A549 (cell line): Measurements from ENCODE around the gene KCNH6. TPM values are rescaled to one million over a fixed set of nuclear protein-coding genes. Genes with fewer than 3 reads are reported as not detected.

Experiments
- ATAC-seq, 2 experiments: fragments of 200-7000 bp in 1 of 2; fragments of >200 bp in 1 of 2; cut with Nextera tagmentation in 1 of 2; cut with Tn5 transposase in 1 of 2; 3 replicates each; pipeline versions ENCODE4 v1.8.0 to v1.9.1; 2018 to 2020; ENCODE audit warnings: mild to moderate bottlenecking in 1 of 2, moderate library complexity in 1 of 2
- CTCF ChIA-PET: fragments of 300-600 bp; sonication (Branson Sonifier 250); formaldehyde crosslinking; extraction: SDS; loops from one replicate; lab custom pipeline; 2021; ENCODE audit warnings: antibody characterized with exemption, inconsistent platforms; lab: Yijun Ruan, JAX
- POLR2A ChIA-PET: fragments of 350-600 bp; formaldehyde crosslinking; extraction: SDS; loops from one replicate; lab custom pipeline; 2021; ENCODE audit warnings: antibody characterized with exemption, inconsistent platforms; lab: Yijun Ruan, JAX
- DNase-seq, 2 experiments: peaks; one replicate each; pipeline versions ENCODE4 v3.0.0 to v3.0.0-alpha.2; 2011 to 2016; ENCODE audit warnings: low read depth in 1 of 2, low spot score in 1 of 2
- FAIRE-seq: peaks from 2 replicates; lab custom pipeline; 2011; peaks lifted over from hg19 to GRCh38; lab: Jason Lieb, UNC
- H3K27ac ChIP-seq, 2 experiments: fragments of >200 bp; sonication (Bioruptor Twin); formaldehyde crosslinking; 3 replicates each; pipeline ENCODE4 v1.5.1; 2016 to 2017
- H3K4me1 ChIP-seq: fragments of >200 bp; sonication (Bioruptor Twin); formaldehyde crosslinking; 3 replicates; pipeline ENCODE4 v1.6.1; 2016
- H3K4me2 ChIP-seq: fragments of >200 bp; sonication (Bioruptor Twin); formaldehyde crosslinking; 3 replicates; pipeline ENCODE4 v1.6.1; 2016
- H3K4me3 ChIP-seq: fragments of >200 bp; sonication (Bioruptor Twin); formaldehyde crosslinking; 3 replicates; pipeline ENCODE4 v1.5.1; 2016
- H3K9me3 ChIP-seq: fragments of >200 bp; sonication (Bioruptor Twin); formaldehyde crosslinking; 3 replicates; pipeline ENCODE4 v1.6.1; 2016
- BCL3 ChIP-seq: fragments of >200 bp; sonication (Bioruptor Twin); formaldehyde crosslinking; IDR thresholded peaks from 3 replicates; pipeline ENCODE4 v1.6.1; 2016
- BHLHE40 ChIP-seq: IDR thresholded peaks from 2 replicates; pipeline ENCODE4 v1.6.1; 2012; ENCODE audit warnings: low read depth, low read length, inconsistent platforms
- CEBPB ChIP-seq, 2 experiments: fragments of >200 bp in 1 of 2; sonication (Bioruptor Twin) in 1 of 2; formaldehyde crosslinking in 1 of 2; IDR thresholded peaks; 2 replicates each; pipeline ENCODE4 v1.6.1; 2012 to 2016
- FOSL2 ChIP-seq, 2 experiments: fragments of 450-650 bp in 1 of 2; fragments of >200 bp in 1 of 2; sonication (Bioruptor Twin) in 1 of 2; formaldehyde crosslinking; IDR thresholded peaks; 2 replicates each; pipeline versions ENCODE4 v1.5.0 to v1.6.1; 2016 to 2020; ENCODE audit warnings: mild to moderate bottlenecking in 1 of 2, moderate library complexity in 1 of 2
- HDAC2 ChIP-seq: fragments of 200-600 bp; sonication (generic); IDR thresholded peaks from 2 replicates; pipeline ENCODE4 v1.6.1; 2016
- MAX ChIP-seq: IDR thresholded peaks from 2 replicates; pipeline ENCODE4 v1.6.1; 2012
- MAZ ChIP-seq: fragments of 150-350 bp; IDR thresholded peaks from 2 replicates; pipeline ENCODE4 v1.6.1; 2014; ENCODE audit warnings: antibody characterized with exemption, low read depth, low read length, borderline replicate concordance
- MYC ChIP-seq: IDR thresholded peaks from 2 replicates; pipeline ENCODE4 v1.6.1; 2012; ENCODE audit warnings: mild to moderate bottlenecking, inconsistent platforms, low read length, improper control_type of control experiment, borderline replicate concordance
- NPAS2 ChIP-seq: fragments of 250-450 bp; sonication (Bioruptor Pico); IDR thresholded peaks from 2 replicates; pipeline ENCODE4 v1.8.0; 2022; ENCODE audit warnings: mild to moderate bottlenecking, moderate library complexity, borderline replicate concordance
- POLR2A ChIP-seq: IDR thresholded peaks from 2 replicates; pipeline ENCODE4 v1.6.1; 2012; ENCODE audit warnings: mild to moderate bottlenecking, low read length
- POLR2AphosphoS2 ChIP-seq: conservative IDR thresholded peaks from 2 replicates; pipeline ENCODE4 v1.6.1; 2012; ENCODE audit warnings: low read length, improper control_type of control experiment, inconsistent platforms
- RAD21 ChIP-seq, 2 experiments: fragments of >200 bp in 1 of 2; sonication (Bioruptor Twin) in 1 of 2; formaldehyde crosslinking in 1 of 2; IDR thresholded peaks in 1 of 2; conservative IDR thresholded peaks in 1 of 2; 2 replicates in 1 of 2; 3 replicates in 1 of 2; pipeline ENCODE4 v1.6.1; 2012 to 2018; ENCODE audit warnings: inconsistent platforms in 1 of 2
- RNF2 ChIP-seq: fragments of 200-600 bp; sonication (generic); IDR thresholded peaks from 2 replicates; pipeline ENCODE4 v1.6.1; 2016; ENCODE audit warnings: low read depth, mild to moderate bottlenecking, antibody characterized with exemption, moderate library complexity, borderline replicate concordance
- TFCP2L1 ChIP-seq: fragments of 250-450 bp; sonication (Bioruptor Pico); IDR thresholded peaks from 2 replicates; pipeline ENCODE4 v1.5.0; 2021; ENCODE audit warnings: mild to moderate bottlenecking
- TP53 ChIP-seq: fragments of 250-450 bp; sonication (Bioruptor Pico); IDR thresholded peaks from 2 replicates; pipeline ENCODE4 v1.5.0; 2021; ENCODE audit warnings: mild to moderate bottlenecking, moderate library complexity
- ZC3H11A ChIP-seq: fragments of 450-650 bp; IDR thresholded peaks from 2 replicates; pipeline ENCODE4 v1.6.1; 2014; ENCODE audit warnings: antibody characterized with exemption, mild to moderate bottlenecking
- ZFP36 ChIP-seq: fragments of 450-650 bp; IDR thresholded peaks from 2 replicates; pipeline ENCODE4 v1.6.1; 2014; ENCODE audit warnings: borderline replicate concordance; ENCODE audit not compliant: partially characterized antibody
- WGBS: methylation state at CpG from one replicate; pipeline ENCODE4 v1.1.6; 2017; ENCODE audit errors: missing lambda C conversion rate; 5-methylcytosine and 5-hydroxymethylcytosine counted together
- polyA plus RNA-seq, 4 experiments: library from polyadenylated mRNA; depleted of rRNA in 3 of 4; stranded (reverse); fragments of >200 nt; fragmentation: RNase III in 1 of 4; extraction: RNeasy Plus Mini Kit Qiagen cat#74134 plus additional on column Dnase treatment in 1 of 4; gene quantifications; 2 replicates in 3 of 4; 3 replicates in 1 of 4; pipeline ENCODE4 v1.2.3, GENCODE V29; 2011 to 2017
- TF ChIP-seq, protein P1 (sequence below): fragments of >200 bp; sonication (Bioruptor Twin); formaldehyde crosslinking; IDR thresholded peaks from 3 replicates; pipeline ENCODE4 v1.5.1; 2016
- TF ChIP-seq, protein P2 (sequence below): fragments of 450-650 bp; IDR thresholded peaks from 2 replicates; pipeline ENCODE4 v1.6.1; 2014; ENCODE audit warnings: antibody characterized with exemption
- TF ChIP-seq, protein P3 (sequence below): fragments of 250-450 bp; sonication (Bioruptor Pico); IDR thresholded peaks from 2 replicates; pipeline ENCODE4 v1.5.0; 2020; ENCODE audit warnings: low read depth, mild to moderate bottlenecking, moderate library complexity
- TF ChIP-seq, protein P4 (sequence below): fragments of 250-450 bp; sonication (Bioruptor Pico); IDR thresholded peaks from 2 replicates; pipeline ENCODE4 v1.5.0; 2021; ENCODE audit warnings: mild to moderate bottlenecking, moderate library complexity, borderline replicate concordance

Gene KCNH6
- polyA plus RNA-seq, 2 of the 4 experiments (the other 2 are of a cell fraction), result not detected

DNA sequence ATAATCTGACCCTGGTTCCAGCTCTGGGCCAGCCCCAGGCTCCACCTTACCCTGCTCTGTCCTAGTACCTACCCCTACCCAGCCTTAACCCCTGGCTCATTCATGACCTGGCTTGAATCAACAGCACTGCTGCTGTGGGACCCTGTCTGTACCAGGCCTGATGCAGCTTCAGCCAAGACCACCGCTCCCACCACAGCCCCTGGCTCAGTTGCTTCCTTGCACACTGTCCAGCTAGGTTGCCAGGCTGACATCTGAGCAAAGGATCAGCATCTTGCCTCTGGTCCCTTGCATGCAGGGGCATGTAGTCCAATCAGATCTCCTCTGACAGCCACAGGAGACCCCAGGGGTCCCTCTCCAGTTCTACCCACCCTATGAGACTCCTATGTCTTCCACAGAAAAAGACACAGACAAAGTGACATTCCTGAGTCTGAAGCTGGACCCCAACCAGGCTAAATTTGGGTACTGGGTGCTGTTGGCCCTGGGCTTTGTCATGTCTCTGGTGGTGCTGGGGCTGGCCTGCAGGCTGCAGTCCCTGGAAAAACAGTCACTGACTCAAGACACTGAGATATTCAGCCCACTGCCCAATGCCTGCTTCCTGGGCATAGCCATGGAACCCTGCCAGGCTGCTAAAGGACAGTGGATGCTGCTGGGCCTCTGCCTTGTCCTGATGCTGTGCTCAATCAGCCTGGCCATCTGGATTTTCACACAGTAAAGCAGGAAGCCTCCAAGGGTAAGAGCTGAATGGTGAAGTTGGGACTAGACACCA, 3.9 kb upstream of the KCNH6 start:
- Histone ChIP-seq H3K4me1 (peaks cover 11% of the 10 kb centered on the region), H3K9me3 (no peaks in the 10 kb centered on the region), H3K27ac (no peak overlapping the region), H3K4me3 (no peak overlapping the region), H3K4me2 (no peak overlapping the region)
- DNase-seq (no peak), FAIRE-seq (no peak), ATAC-seq (no peak)
- WGBS, result 8% methylated on average over 1 of the region's 1 CpG
- TF ChIP-seq POLR2A, result 0 out of 2 replicates have a peak, but pooled peaks have one; percentile 8
- TF ChIP-seq, protein P1, sequence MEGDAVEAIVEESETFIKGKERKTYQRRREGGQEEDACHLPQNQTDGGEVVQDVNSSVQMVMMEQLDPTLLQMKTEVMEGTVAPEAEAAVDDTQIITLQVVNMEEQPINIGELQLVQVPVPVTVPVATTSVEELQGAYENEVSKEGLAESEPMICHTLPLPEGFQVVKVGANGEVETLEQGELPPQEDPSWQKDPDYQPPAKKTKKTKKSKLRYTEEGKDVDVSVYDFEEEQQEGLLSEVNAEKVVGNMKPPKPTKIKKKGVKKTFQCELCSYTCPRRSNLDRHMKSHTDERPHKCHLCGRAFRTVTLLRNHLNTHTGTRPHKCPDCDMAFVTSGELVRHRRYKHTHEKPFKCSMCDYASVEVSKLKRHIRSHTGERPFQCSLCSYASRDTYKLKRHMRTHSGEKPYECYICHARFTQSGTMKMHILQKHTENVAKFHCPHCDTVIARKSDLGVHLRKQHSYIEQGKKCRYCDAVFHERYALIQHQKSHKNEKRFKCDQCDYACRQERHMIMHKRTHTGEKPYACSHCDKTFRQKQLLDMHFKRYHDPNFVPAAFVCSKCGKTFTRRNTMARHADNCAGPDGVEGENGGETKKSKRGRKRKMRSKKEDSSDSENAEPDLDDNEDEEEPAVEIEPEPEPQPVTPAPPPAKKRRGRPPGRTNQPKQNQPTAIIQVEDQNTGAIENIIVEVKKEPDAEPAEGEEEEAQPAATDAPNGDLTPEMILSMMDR, result no peak
- ChIA-PET CTCF (interaction anchor here (0.5 to 2.5 kb wide), 6 partner anchors 11 to 107 kb away, joined by 3 to 9 read pairs (median 4); no protein-coding TSS in a partner anchor), POLR2A (no interaction called here)

GRCh38 chr17:63519972-63520882, 2.9 kb upstream of the KCNH6 start:
- TF ChIP-seq, protein P2, sequence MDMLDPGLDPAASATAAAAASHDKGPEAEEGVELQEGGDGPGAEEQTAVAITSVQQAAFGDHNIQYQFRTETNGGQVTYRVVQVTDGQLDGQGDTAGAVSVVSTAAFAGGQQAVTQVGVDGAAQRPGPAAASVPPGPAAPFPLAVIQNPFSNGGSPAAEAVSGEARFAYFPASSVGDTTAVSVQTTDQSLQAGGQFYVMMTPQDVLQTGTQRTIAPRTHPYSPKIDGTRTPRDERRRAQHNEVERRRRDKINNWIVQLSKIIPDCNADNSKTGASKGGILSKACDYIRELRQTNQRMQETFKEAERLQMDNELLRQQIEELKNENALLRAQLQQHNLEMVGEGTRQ, result no peak
- TF ChIP-seq, protein P3, sequence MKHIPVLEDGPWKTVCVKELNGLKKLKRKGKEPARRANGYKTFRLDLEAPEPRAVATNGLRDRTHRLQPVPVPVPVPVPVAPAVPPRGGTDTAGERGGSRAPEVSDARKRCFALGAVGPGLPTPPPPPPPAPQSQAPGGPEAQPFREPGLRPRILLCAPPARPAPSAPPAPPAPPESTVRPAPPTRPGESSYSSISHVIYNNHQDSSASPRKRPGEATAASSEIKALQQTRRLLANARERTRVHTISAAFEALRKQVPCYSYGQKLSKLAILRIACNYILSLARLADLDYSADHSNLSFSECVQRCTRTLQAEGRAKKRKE (CRISPR knock-in tag), result no peak
- no peak for TF ChIP-seq MYC
- TF ChIP-seq FOSL2 (IDR thresholded peaks at IDR 0.05), result no peak
- TF ChIP-seq FOSL2 (CRISPR knock-in tag; IDR thresholded peaks at IDR 0.05), result no peak
- TF ChIP-seq, protein P4, sequence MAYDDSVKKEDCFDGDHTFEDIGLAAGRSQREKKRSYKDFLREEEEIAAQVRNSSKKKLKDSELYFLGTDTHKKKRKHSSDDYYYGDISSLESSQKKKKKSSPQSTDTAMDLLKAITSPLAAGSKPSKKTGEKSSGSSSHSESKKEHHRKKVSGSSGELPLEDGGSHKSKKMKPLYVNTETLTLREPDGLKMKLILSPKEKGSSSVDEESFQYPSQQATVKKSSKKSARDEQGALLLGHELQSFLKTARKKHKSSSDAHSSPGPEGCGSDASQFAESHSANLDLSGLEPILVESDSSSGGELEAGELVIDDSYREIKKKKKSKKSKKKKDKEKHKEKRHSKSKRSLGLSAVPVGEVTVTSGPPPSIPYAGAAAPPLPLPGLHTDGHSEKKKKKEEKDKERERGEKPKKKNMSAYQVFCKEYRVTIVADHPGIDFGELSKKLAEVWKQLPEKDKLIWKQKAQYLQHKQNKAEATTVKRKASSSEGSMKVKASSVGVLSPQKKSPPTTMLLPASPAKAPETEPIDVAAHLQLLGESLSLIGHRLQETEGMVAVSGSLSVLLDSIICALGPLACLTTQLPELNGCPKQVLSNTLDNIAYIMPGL (CRISPR knock-in tag), result no peak
- no peak for TF ChIP-seq ZFP36
- TF ChIP-seq RAD21 (conservative IDR thresholded peaks at IDR 0.05 in 1 of 2, IDR thresholded peaks at IDR 0.05 in 1 of 2), result no peak
- TF ChIP-seq, all 56 proteins: peak for 0
- peaks cover 11% of the 10 kb centered on the region for H3K4me1 ChIP-seq
- ATAC-seq (peak in 1 of 2 experiments; percentile 17; a peak in 3 of 6 replicates), FAIRE-seq (no peak), DNase-seq (peak; percentile 40 to 54)
- no peak overlapping the region for H3K4me3 ChIP-seq
- CTCF ChIA-PET, result interaction anchor here (0.5 to 2.5 kb wide), 6 partner anchors 8 to 114 kb away, joined by 3 to 9 read pairs (median 3); no protein-coding TSS in a partner anchor
- H3K27ac ChIP-seq, result no peak overlapping the region; a peak in 1 of 6 replicates
- H3K9me3 ChIP-seq, result no peaks in the 10 kb centered on the region
- H3K4me2 ChIP-seq, result peak overlapping the region; percentile 52
- POLR2A ChIA-PET, result interaction anchor here (0.6 kb wide), 1 partner anchor 43 kb away, joined by 3 read pairs; no protein-coding TSS in a partner anchor
- WGBS, result 16% methylated on average over 5 of the region's 5 CpGs

DNA sequence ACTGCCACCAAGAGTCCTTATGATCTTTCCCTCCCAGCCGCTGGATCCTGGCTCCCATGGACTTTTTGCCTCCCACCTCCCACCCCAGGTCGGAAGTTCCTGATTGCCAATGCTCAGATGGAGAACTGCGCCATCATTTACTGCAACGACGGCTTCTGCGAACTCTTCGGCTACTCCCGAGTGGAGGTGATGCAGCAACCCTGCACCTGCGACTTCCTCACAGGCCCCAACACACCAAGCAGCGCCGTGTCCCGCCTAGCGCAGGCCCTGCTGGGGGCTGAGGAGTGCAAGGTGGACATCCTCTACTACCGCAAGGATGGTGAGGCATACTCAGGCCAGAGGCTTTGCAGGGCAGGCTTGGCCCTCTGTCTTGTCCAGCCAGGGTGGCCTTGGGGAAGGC, 893 bp downstream of the KCNH6 start:
- no peaks in the 10 kb centered on the region for H3K9me3 ChIP-seq
- DNase-seq, result no peak
- H3K4me1 ChIP-seq, result peaks cover 11% of the 10 kb centered on the region
- no peak for ATAC-seq
- ChIA-PET CTCF (interaction anchor here (0.6 to 3.4 kb wide), 4 partner anchors 10 to 1846 kb away, joined by 3 to 17 read pairs (median 6); no protein-coding TSS in a partner anchor), POLR2A (interaction anchor here (0.5 kb wide), 1 partner anchor 26 kb away, joined by 4 read pairs; no protein-coding TSS in a partner anchor)
- no peak overlapping the region for H3K4me3 ChIP-seq
- no peak overlapping the region for H3K4me2 ChIP-seq
- no peak overlapping the region for H3K27ac ChIP-seq
- WGBS, result 79% methylated on average over 14 of the region's 14 CpGs
- no peak for FAIRE-seq
- TF ChIP-seq NPAS2 (CRISPR knock-in tag), result no peak
- no peak for TF ChIP-seq TP53 (CRISPR knock-in tag)
- no peak for TF ChIP-seq RNF2
- no peak for TF ChIP-seq TFCP2L1 (CRISPR knock-in tag)
- no peak for TF ChIP-seq POLR2A
- TF ChIP-seq POLR2AphosphoS2, result no peak
- no peak for TF ChIP-seq BCL3
- no peak for TF ChIP-seq HDAC2
- no peak for TF ChIP-seq BHLHE40
- TF ChIP-seq MYC, result no peak
- TF ChIP-seq MAZ, result no peak
- TF ChIP-seq CEBPB (IDR thresholded peaks at IDR 0.05), result no peak
- no peak for TF ChIP-seq MAX
- no peak for TF ChIP-seq ZC3H11A
